Fibroblast of mammary gland (primary cell): ENCODE data around the gene MROH7.

Experiments
- DNase-seq: peaks from one replicate; pipeline ENCODE4 v3.0.0-alpha.2; 2010; ENCODE audit warnings: low read depth
- H3K4me3 ChIP-seq: 2 replicates; pipeline ENCODE4 v1.5.1; 2011; ENCODE audit warnings: low read depth, mild to moderate bottlenecking, low read length, moderate library complexity; ENCODE audit not compliant: control insufficient read depth
- TF ChIP-seq, protein P1 (sequence below): conservative IDR thresholded peaks from 2 replicates; pipeline ENCODE4 v1.5.1; 2011; ENCODE audit warnings: low read depth, low read length, inconsistent platforms; ENCODE audit not compliant: control insufficient read depth, insufficient read depth

Gene MROH7

DNA sequence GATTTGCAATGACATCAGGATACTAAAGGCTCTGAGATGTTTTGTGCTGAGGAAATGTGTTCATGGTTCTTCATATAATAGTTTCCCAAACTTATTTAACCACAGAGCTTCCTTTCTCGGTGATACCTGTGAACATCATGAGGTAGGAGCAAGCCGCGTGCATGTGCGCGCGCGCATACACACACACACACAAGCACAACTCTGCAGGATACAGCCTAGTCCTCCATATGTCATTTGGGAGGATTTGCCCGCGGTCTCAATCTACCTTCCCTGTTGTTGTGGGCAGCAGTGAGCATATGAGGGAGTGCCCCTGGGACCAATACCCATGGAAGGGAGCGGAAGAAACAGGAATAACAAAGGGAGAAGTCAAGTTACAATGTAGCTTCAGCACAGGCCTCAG lies 61.9 kb downstream of the MROH7 start:
- DNase-seq, result no peak
- TF ChIP-seq, protein P1, sequence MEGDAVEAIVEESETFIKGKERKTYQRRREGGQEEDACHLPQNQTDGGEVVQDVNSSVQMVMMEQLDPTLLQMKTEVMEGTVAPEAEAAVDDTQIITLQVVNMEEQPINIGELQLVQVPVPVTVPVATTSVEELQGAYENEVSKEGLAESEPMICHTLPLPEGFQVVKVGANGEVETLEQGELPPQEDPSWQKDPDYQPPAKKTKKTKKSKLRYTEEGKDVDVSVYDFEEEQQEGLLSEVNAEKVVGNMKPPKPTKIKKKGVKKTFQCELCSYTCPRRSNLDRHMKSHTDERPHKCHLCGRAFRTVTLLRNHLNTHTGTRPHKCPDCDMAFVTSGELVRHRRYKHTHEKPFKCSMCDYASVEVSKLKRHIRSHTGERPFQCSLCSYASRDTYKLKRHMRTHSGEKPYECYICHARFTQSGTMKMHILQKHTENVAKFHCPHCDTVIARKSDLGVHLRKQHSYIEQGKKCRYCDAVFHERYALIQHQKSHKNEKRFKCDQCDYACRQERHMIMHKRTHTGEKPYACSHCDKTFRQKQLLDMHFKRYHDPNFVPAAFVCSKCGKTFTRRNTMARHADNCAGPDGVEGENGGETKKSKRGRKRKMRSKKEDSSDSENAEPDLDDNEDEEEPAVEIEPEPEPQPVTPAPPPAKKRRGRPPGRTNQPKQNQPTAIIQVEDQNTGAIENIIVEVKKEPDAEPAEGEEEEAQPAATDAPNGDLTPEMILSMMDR, result no peak
- no peak overlapping the region for H3K4me3 ChIP-seq

DNA sequence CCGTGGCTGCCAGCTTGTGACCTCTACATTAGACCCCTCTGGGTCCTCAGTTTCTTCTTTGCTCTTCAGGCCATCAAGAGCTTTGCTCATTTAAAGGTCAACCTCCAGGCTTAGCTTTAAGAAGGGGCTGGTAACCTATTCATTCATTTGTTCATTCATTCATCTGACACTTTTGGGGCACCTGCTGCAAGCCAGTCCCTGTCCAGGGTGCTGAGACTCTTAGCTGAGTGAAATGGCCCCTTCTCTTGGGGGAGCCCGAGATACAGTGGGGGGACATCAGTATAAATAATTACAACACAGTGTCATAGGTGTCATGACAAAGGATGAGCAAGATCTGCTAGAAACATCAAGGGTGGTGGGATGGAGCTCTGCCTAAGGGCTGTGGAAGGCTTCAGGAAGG lies 63.6 kb downstream of the MROH7 start:
- no peak for DNase-seq
- no peak overlapping the region for H3K4me3 ChIP-seq
- TF ChIP-seq, protein P1, result no peak

DNA sequence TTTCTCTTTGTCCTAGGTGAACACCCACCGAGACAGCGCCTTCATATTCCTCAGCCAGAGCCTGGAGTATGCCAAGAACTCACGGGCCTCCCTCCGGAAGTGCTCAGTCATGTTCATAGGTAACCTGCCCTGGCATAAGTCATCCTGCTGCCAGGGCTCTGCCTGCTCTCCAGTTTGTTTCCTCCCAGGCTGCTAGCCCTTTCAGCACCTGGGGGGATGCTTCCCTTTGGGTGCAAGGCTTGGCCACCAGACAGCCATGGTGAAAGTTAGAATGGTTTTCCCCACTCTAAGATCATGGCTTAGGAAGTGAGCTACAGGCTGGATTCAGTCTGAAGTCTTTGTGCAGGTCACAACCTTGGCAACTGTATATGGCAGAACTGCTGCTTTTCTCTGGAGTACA lies 64.8 kb downstream of the MROH7 start:
- TF ChIP-seq, protein P1, result no peak
- H3K4me3 ChIP-seq, result no peak overlapping the region
- no peak for DNase-seq

DNA sequence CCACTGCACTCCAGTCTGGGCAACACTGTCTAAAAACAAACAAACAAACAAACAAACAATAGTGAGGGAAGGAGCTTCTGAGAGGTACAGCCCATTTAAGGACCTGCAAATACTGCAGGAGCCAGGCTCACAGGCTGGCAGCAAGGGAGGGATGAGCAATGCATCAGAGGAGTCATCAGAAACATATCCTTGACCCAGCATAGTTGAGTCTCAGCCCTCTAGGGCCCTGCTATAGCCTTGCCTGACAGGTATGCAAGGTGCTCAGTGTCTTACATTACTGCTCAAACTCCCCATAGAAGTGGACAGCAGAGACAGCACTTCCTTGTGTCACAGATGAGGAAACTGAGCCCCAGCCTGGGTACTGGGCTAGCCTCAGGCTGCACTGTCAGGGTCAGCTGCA lies 66.8 kb downstream of the MROH7 start:
- TF ChIP-seq, protein P1, result no peak
- no peak for DNase-seq
- no peak overlapping the region for H3K4me3 ChIP-seq

DNA sequence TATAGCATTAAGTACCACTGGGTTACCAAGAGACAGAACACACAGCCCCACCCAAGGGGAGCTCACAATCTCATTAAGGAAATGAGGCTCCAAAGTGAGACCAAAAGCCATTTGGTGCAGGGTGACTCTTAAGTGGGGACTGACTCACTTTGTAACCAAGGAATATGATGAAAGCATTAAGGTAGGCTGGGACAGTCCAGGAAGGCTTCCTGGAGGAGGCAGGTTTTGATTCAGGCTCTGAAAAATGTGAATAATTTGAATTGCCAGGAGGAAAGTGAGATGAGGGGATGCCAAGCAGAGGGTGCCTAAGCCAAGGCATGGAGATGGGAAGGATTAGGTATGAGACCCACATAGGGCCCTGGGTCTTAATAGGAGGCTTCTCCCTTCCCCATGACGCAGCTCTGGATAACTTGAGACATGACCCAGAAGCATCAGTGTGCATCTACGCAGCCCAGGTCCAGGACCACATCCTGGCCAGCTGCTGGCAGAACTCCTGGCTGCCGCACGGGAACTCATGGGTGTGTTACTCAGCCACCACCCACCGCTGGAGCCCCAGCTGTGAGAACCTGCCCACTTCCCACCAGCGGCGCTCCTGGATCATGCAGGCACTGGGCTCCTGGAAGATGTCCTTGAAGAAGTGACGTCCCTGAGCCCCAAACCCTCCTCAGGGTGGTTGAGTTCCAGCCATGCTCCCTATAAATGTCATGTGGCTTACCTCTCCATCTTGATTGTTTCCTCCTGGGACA lies 68.1 kb downstream of the MROH7 start:
- peak; percentile 7 for DNase-seq
- TF ChIP-seq, protein P1, result no peak
- H3K4me3 ChIP-seq, result no peak overlapping the region

DNA sequence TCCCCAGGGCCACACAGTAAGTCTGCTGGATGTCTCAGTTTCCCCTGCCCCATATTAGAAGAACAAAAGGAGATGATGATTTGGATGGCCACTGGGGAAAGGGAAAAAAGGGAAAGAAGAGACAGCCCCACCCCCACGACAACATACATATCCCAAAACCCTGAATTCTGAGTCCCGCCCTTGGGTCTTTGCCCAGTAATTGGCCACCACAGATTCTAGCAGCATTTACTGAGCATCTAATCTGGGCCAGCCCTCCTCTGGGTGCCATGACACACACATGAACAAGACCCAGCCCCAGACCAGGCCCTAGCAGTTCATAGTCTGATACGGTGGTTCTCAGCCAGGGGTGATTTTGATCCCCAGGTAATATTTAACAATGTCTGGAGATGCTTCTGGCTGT lies 68.8 kb downstream of the MROH7 start:
- no peak overlapping the region for H3K4me3 ChIP-seq
- TF ChIP-seq, protein P1, result no peak
- no peak for DNase-seq

DNA sequence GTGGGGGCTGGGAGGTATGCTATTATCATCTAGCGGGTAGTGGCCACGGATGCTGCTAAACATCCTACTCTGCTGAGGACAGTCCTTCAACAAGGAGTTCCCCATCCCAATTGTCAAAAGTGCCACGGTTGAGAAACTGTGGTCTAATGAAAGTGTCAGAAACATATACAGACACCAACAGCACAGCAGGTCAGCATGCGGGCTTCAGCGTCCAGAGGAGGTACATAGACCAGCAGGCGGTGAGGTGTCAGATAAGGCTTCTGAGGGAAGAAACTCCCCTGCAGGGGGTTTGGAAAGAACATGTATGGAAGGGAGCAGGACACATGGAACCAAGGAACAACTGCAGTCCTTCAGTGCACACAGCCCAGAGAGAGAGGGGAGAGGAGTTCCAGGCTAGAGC lies 69.3 kb downstream of the MROH7 start:
- no peak overlapping the region for H3K4me3 ChIP-seq
- DNase-seq, result no peak
- TF ChIP-seq, protein P1, result no peak
